Gastrocnemius medialis (tissue), 4 donors: ENCODE data around the gene PCID2.

Experiments
- CTCF ChIP-seq, 5 experiments: fragments of 450-650 bp in 3 of 5; fragments of 200-600 bp in 2 of 5; sonication (generic) in 2 of 5; IDR thresholded peaks in 4 of 5; conservative IDR thresholded peaks in 1 of 5; 1 replicate in 4 of 5; 2 replicates in 1 of 5; pipeline ENCODE4 v1.5.1; 2016 to 2019; ENCODE audit warnings: antibody characterized with exemption in 5 of 5, mild to moderate bottlenecking in 3 of 5, moderate library complexity in 3 of 5
- POLR2A ChIP-seq, 2 donors: fragments of 450-650 bp; IDR thresholded peaks; one replicate each; pipeline ENCODE4 v1.6.1; 2017; ENCODE audit warnings: antibody characterized with exemption in 2 of 2, mild to moderate bottlenecking in 2 of 2, moderate library complexity in 2 of 2

GRCh38 chr13:113196970-113197737 lies 11.3 kb downstream of the PCID2 start:
- TF ChIP-seq POLR2A (IDR thresholded peaks at IDR 0.05) = no peak
- TF ChIP-seq CTCF (IDR thresholded peaks at IDR 0.05 in 4 of 5, conservative IDR thresholded peaks at IDR 0.05 in 1 of 5) = no peak
